Sciatic nerve (tissue), 2 donors: Measurements from ENCODE around the gene CNTN5. TPM values are rescaled to one million over a fixed set of nuclear protein-coding genes. Genes with fewer than 3 reads are reported as not detected.
"Not testable (repeated sequence)": the region's sequence is repeated elsewhere in the genome, so short reads cannot be mapped to it uniquely, and the experiment has no call there.

Experiments
- ATAC-seq: fragments of 200-7000 bp; cut with Tn5 transposase; one replicate; pipeline ENCODE4 v1.9.1; 2020; ENCODE audit warnings: mild to moderate bottlenecking, moderate library complexity
- DNase-seq: peaks from one replicate; pipeline ENCODE4 v3.0.0-alpha.2; 2020; ENCODE audit warnings: low spot score
- intact Hi-C: fragments of 100-400 bp; cut with DNase I; formaldehyde crosslinking; loops from one replicate; pipeline ENCODE4 v1.14.2; 2022
- total RNA-seq: library from RNA; stranded (reverse); fragmentation: NEBNext Ultra II Directional; extraction: Animal tissue kit (Norgen Biotek cat#: 25700); gene quantifications from one replicate; pipeline ENCODE4 v1.2.1, GENCODE V29; 2021
- donor health status: DM: no; HTN: no; CAD: no.
- donor health status: DM: no; HTN: no; CAD: no.

The CNTN5 gene
- total RNA-seq, 1 donor from 2014 or later, result not detected

GRCh38 chr11:100185588-100185987, 1164.8 kb downstream of the CNTN5 start:
- DNase-seq (no peak), ATAC-seq (no peak)
- intact Hi-C loops, result loop anchor here (5.0 kb wide), 1 partner anchor 1492 kb away; no protein-coding TSS in a partner anchor

DNA sequence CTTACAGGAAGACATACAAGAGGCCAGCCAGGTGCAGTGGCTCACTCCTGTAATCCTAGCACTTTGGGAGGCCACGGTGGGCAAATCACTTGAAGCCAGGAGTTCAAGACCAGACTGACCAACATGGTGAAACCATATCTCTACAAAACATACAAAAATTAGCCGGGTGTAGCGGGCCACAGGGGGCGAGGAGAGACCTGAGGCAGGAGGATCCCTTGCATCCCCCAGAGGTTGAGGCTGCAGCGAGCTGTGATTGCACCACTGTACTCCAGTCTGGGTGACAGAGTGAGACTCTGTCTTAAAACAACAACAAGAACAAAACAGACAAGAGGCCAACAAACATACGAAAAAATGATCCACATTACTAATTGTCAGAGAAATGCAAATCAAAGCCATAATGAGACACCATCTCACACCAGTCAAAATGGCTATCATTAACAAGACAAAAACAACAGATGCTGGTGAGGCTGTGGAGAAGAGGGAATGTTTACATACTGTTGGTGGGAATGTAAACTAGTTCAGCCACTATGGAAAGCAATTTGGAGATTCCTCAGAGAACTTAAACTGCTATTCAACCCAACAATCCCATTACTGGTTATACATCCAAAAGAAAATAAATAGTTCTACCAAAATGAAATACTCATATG, 1167.5 kb downstream of the CNTN5 start:
- ATAC-seq (no peak), DNase-seq (no peak)
- intact Hi-C loops, result loop anchor here (5.0 kb wide), 1 partner anchor 1489 kb away; no protein-coding TSS in a partner anchor

DNA sequence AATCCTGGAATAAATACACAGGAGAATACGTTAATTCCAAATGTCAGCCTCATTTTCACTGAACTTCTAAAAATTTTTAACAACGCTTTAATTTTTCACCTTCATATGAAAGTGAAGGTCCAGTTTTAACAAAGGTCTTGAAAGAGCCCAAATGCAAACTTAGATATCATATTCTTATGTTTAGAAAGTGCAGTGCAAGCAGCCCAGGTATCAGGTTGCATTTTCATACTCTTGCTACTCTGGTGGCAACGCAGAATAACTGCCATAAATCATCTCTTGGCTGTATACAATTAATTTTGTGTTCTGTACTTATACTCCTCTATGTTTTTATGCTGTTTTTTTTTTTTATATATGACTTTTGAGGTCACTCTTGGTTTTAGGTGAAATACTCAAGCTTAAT, 1169.6 kb downstream of the CNTN5 start:
- intact Hi-C loops, result no loop called here
- ATAC-seq, result no peak
- no peak for DNase-seq

- ATAC-seq (no peak), DNase-seq (no peak)
- intact Hi-C loops, result no loop called here
Observed at GRCh38 chr11:100192181-100192580, 1171.4 kb downstream of the CNTN5 start.

DNA sequence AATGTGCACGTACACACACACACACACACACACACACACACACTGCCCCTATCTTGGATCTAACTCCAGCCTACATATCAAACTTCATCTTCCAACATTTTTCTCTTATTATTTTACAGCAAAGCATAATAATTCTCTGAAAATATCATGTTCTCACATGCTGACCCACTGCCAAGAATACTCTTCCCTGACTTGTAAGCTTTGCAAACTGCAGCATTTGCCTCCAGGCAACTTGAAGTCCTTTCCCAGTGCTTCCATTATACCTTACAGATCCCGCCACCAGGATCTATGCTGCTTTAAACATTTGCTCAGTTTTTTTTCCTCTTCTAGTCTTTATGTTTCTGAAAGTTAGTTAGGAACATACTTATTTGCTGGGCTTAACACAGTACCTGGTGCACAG, 1183.0 kb downstream of the CNTN5 start:
- intact Hi-C loops, result no loop called here
- DNase-seq (no peak), ATAC-seq (no peak)

DNA sequence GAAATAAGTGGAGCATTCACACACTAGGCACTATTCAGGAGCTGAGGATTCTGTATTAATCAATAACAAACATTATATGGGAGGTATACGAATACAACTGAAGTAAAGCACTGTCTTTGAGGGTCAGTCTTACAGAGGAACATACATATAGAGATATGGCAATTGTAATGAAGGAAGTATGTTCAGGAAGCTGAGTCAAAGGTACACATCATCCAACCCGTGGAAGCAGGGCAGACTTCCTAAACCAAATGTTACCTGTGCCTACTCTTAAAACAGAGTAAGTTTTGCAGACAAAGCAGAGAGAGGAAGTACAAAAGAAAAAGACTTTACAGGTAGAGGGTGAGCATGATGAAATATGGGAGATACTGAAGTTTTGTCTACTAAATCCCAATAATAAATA, 1185.2 kb downstream of the CNTN5 start:
- intact Hi-C loops, result no loop called here
- no peak for DNase-seq
- no peak for ATAC-seq

DNA sequence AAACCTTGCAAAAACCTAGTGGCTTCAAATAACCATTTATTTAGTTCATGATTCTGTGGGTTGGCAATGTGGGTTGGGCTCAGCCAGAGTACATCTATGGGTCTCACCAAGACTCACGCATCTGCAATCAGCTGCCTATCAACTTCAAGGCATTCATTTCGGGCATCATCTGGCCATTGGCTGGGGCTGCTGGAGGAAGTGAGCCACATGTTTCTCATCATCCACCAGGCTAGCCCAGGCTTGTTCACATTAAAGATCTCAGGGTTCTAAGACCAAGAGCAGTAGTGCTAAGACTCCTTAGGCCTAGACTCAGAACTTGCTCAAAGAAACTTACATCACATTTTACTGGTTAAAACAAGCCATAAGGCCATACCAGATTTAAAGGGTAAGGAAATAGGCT, 1187.5 kb downstream of the CNTN5 start:
- intact Hi-C loops, result no loop called here
- ATAC-seq (no peak), DNase-seq (no peak)

DNA sequence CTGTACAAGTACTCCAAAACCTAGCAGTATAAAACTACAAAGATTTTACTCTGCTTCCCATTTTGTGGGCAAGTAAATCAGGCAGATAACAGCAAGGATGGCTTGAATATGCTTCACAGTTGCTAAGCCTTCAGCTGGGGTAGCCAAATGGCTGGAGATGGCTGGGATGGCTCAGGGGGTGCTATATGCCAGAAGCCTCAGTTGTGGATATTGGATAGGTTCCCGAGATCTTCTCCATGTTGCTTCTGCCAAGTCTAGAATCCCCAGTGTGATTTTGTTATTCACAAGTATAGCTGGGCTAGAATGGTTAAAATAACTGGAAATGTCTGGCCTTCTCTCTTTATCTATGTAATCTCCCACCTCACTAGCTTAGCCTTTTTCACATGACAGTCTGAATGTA, 1194.0 kb downstream of the CNTN5 start:
- intact Hi-C loops, result no loop called here
- ATAC-seq (no peak), DNase-seq (no peak)

- ATAC-seq (no peak), DNase-seq (no peak)
- intact Hi-C loops, result no loop called here
Observed at GRCh38 chr11:100220801-100221200, 1200.1 kb downstream of the CNTN5 start.

GRCh38 chr11:100221791-100222190, 1201.0 kb downstream of the CNTN5 start:
- no peak for ATAC-seq
- no peak for DNase-seq
- intact Hi-C loops, result no loop called here

- intact Hi-C loops, result no loop called here
- ATAC-seq (no peak), DNase-seq (no peak)
Observed at GRCh38 chr11:100224541-100225034, 1203.8 kb downstream of the CNTN5 start.

DNA sequence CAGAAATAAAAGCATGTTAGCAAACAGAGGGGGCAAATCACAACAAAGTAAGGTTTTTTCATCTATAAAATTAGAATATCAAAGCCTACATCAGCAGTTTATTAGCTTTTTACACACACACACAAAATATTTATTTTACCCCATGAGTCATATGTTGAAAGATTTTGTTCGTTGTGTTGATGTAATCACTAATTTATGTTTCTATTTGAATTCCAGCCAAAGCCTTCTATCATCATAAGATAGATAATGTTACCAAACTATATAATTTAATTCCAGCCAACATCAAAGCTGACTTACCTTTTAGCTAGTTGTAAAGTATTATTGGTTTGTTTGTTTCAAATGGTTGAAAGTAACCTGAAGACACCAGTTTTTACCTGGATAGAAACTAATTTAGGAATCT, 1208.3 kb downstream of the CNTN5 start:
- intact Hi-C loops, result no loop called here
- ATAC-seq (no peak), DNase-seq (no peak)

DNA sequence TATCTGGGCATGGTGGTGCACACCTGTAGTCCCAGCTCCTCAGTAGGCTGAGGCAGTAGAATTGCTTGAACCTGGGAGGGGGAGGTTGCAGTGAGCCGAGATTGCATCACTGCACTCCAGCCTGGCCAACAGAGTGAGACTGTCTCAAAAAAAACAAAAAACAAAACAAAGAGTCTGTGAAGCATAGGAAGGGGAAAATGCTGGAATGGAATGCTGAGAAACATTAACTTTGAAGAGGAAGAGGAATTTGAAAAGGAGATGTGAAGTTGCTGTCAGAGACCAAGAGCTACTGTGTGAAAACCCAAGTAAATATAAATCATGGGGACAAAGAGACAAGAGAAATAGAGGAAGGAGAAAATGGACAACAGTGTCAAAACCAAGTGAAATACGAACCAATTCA, 1211.3 kb downstream of the CNTN5 start:
- ATAC-seq (no peak), DNase-seq (no peak)
- intact Hi-C loops, result no loop called here

DNA sequence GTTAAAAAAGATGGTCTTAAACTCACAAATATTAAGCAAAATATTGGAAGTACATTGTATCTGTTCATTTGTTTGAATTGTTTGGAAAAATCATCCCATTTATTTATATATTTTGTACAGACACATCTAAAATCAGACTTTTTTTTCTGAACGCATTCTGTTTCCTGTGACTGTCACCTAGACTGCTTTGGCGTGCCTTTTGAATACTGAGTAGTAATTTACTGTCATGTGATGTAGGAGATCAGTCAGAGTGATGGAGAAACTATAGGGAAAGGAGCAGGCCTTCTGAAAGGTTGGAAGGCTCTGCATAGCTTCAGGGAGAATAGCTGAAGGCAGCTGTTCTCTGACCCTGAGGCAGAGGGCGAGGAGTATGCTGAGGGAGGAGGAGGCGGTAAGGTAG, 1214.3 kb downstream of the CNTN5 start:
- ATAC-seq, result no peak
- no peak for DNase-seq
- intact Hi-C loops, result no loop called here

DNA sequence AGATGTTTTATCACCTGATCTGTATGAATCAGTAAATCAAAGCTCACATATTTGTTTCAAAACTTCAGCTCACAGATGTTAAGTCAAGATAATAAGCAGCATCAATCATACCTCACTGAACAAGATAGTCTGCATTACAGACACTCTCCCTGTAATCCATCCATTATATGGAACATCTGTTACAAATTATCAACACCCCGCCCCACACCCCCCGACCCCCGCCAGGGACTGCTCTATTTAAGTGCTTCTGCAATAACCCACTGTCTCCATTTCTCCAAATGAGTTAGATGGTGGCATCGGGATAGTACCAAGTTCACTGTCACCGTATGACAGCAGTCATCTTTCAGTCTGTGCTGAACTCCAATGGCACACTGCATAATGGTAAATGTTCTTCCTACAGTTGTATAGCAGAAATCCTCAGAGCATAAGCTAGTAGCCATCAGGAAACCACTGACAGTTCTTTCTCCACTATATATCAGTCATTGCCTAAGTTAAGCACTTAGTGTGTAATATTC, 1219.3 kb downstream of the CNTN5 start:
- DNase-seq, result no peak
- ATAC-seq, result no peak
- intact Hi-C loops, result no loop called here

DNA sequence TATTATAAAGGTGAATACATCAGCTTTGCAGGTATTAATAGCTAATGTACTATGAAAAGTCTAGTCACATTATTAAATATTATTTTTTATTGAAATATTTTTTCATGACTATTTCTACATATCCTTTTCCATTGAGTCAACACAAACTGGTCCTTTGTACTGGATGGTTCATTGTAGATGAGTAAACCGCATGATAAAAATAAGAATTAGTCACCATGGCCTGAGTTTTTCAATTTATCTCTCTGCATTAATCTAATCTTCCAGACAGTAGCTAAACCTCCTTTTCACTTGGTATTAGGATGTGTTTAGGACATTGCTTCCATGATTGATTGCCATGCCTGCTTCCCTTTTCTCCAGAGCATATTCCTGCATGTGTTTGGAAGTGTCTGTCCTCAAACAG, 1227.0 kb downstream of the CNTN5 start:
- intact Hi-C loops, result no loop called here
- ATAC-seq, result no peak

DNA sequence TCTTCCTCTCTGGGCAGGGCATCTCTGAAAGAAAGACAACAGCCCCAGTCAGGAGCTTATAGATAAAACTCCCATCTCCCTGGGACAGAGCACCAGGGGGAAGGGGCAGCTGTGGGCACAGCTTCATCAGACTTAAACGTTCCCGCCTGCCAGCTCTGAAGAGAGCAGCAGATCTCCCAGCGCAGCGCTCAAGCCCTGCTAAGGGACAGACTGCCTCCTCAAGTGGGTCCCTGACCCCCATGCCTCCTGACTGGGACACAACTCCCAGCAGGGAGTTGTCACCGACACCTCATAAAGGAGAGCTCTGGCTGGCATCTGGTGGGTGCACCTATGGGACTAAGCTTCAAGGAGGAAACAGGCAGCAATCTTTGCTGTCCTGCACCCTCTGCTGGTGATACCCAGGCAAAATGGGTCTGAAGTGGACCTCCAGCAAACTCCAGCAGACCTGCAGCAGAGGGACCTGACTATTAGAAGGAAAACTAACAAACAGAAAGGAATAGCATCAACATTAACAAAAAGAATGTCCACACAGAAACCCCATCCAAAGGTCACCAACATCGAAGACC, 1236.6 kb downstream of the CNTN5 start:
- ATAC-seq, intact Hi-C loops, DNase-seq: not testable (repeated sequence)

More for the DNA sequence above, 1227.0 kb downstream of the CNTN5 start:
- DNase-seq, result no peak

- DNase-seq (no peak), ATAC-seq (no peak)
- intact Hi-C loops, result no loop called here
Observed at GRCh38 chr11:100269516-100269915, 1248.8 kb downstream of the CNTN5 start.

GRCh38 chr11:100273066-100273815, 1252.5 kb downstream of the CNTN5 start:
- intact Hi-C loops, result no loop called here
- no peak for DNase-seq
- no peak for ATAC-seq

- ATAC-seq, intact Hi-C loops: not testable (repeated sequence)
Observed at GRCh38 chr11:100274466-100274865, 1253.7 kb downstream of the CNTN5 start.

More at GRCh38 chr11:100274466-100274865, 1253.7 kb downstream of the CNTN5 start:
- DNase-seq, result not testable (repeated sequence)
